Globus pallidus (tissue), 1 donor: ENCODE results near the gene TMEM59.
"Not testable (repeated sequence)": the region's sequence is repeated elsewhere in the genome, so short reads cannot be mapped to it uniquely, and the experiment has no call there.

ENCODE experiments used
- DNase-seq: peaks from one replicate; pipeline ENCODE4 v3.0.0-alpha.2; 2015; ENCODE audit warnings: low spot score

TMEM59 gene

DNA sequence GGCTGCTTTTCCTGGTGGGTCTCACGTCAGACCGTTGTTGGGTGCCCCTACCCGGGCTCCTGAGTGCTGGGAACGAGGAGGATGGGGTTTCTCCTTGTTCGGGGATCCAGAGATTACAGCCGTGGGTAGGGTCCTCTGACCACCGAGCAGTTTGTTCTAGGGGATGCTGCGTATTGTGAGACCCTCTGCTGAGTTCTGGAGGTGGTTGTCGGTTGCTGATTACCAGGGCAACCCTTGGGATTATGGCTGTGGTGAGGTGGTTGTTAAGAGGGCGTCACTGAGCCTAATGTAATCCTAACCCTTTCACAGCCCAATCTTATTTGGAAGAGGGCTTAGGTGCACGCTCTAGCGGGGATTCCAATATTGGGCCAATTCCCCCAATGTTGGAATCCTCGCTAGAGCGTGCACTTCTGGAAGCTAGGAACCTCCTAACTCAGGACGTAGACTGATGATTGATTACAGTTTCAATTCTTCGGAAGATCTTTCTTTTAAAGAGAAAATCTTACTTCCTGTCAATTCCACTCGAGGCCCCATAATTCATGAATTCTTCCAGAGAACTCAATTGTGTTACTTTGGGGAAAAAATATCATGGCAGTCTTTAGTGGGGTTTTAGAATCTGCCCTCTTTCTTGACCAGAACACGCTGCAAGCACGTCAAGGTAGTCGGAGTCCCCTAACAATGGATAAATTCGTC, 887 bp upstream of the TMEM59 start:
- no peak for DNase-seq

DNA sequence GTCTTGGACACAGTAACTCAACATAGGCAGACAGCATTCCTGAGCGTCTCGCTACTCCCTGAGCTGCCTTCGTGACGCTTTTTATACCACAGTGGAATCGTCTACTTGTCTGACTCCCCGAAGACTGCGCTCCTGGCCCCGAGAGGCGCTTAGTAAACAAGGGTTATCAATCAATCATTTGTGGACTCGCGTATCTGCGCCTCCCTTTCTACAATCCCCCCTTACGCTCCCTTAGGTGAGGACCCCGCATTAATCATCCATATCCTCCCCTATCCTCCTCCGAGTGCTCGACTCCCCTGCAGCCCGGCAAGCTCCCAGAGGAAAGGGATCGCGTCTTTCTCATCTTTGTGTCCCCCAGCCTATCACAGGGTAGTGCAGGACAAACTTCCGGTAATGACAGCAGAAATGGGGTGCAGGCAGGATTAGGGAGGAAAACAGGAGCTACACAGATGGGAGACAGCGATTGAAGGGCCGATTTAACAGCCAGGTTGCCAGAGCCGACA, 522 bp downstream of the TMEM59 start:
- no peak for DNase-seq

DNA sequence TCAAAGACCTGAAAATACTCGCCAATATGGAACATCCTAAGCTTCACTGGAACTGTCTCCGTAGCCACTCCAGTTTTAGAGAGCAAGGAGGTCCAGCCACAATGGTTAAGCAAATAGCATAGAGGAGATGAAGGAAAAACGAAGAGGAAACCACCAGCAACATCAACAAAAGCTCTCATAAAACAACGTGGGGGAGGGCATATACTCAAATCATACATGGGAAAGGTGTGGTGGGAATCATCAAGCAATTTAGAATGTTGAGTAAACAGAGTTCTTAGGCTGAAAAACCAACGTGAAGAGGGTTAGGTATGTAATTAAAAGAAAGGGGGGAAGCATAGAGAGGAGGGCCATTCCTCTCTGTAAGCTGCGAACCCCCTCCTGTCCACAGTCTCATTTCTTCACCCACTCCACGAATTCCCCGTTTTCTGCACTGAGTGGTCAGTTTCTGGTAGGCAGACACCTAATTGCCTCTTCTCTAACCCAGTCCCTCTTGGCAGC, 1.0 kb downstream of the TMEM59 start:
- DNase-seq = no peak

DNA sequence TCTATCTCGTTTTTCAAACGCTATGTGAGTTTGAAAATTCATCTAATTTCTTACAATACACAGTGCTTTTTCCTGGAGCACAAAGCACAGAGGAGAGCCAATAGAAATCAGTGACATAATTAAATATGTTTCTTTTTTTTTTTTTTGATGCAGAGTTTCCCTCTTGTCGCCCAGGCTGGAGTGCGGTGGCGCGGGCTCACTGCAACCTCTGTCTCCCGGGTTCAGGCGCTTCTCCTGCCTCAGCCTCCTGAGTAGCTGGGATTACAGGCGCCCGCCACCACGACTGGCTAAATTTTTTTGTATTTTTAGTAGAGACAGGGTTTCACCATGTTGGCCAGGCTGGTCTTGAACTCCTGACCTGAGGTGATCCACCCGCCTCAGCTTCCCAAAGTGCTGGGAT, 2.6 kb downstream of the TMEM59 start:
- DNase-seq = not testable (repeated sequence)

DNA sequence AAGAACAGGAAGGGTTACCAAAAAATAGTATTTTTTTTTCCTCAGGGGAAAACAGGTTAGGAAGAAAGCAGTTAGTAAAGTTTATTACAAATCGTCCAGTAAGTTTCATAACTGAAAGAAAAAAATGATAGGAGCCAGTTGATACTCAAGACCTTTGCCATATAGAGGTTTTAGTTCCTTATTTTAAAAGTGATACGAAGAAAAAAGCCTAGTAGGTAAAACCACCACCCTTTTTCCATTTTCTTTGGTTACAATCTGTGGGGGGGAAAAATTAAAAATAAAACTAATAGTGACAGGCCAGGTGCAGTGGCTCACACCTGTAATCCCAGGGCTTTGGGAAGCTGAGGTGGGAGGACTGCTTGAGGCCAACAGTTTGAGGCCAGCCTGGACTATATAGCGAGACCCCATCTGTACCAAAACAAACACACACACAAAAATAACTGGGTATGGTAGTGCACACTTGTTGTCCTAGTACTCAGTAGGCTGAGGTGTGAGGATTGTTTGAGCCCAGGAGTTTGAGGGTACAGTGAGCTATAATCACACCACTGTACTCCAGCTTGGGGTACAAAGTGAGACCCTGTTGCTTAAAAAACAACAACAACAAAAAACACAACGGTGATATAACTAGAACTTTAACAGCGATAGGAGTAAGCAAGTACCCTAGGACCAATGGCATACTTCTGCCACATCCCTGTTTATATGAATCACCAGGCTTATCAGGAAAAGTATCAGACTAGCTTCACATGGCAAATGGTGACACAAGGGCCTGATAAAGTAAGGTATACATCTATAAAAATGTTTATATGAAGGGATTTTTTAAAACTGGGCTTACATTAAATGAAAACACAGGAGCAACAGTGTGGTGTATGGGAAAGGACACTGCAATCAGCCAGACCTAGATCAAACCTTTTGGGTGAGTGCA, 5.4 kb downstream of the TMEM59 start:
- DNase-seq = no peak

DNA sequence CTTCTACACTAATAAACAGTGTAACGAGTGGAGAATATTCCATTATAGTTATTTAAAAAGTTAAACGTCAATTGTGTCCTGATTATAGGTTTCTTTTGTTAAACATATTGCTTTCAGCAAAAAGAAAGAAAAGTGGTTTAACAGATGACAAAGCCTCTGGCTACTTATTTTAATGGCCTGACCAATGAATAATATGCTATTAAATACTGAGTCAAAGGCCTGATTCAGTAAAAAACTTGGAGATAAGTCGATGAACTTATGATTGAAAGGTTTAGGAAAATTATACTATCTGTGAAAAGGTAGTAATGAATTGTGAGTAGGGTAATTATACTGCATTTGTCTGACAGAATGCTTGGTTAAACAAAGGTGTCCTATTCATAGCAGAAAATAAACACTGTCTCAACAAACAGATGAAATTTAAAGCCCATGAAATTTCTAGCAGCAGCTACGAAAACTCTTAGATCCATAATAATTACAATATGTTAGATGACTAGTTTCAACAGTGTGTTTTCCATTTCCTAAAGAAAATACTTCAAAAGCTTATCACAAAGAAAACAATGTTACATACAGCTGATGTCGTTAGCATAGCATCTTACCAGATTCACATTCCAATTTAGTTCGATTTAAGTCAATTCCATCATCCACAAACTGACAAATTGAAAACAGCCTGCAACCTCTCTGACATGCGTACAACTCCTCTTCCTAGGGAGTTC, 6.2 kb downstream of the TMEM59 start:
- no peak for DNase-seq

DNA sequence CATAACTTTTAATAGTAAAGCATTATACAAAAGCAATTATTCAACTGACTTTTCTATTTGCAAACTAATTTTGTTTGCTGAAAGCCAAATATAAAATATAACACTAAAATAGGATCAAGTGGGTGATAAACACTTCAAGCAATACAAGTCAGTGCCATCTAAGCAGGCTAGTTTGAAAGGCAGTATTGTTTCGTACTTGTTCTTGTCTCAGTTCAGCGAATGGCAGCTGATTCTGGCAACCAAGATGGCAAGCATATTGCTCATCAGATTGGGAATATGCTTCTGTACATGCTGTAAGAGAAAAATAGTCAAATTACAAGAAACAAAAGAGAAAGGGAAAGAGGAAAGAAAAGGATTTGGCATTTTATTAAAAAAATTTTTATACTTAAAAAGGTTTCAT, 7.5 kb downstream of the TMEM59 start:
- peak; percentile 82 for DNase-seq

DNA sequence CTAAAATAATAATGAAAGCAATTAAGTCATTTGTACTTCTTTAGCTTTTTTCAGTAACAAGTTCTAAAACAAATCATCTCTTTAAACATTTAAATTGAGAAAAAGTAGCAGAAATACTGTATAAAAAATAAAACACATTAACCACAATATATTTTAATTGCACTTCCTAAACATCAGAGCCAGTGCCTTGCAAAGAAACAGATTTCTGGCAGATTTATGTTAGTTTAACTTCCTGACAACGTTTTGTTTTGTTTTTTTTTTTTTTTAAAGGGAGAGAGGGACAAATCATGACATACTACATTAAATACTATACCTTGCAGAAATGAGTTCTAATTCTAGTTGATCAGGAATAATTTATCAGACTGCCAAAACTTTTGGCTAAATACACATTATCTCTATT, 11.2 kb downstream of the TMEM59 start:
- DNase-seq = no peak

DNA sequence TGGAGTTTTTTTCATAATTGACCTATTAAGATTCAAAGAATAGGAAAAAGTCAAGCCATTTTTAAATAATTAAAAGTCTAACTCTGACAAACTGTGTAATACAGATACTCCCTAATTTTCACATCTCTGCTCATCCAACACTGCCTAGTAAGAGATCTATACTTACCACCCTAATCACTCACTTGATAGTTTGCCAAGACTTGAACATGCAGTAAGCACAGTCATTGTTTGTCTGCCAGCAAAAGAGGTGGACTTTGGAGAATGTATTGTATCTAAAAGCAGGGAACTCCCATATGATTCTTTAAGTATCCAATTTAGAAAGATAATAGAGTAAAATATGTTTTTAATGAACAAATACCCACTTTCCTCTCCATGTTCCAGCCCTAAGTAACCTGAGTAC, 15.5 kb downstream of the TMEM59 start:
- no peak for DNase-seq

DNA sequence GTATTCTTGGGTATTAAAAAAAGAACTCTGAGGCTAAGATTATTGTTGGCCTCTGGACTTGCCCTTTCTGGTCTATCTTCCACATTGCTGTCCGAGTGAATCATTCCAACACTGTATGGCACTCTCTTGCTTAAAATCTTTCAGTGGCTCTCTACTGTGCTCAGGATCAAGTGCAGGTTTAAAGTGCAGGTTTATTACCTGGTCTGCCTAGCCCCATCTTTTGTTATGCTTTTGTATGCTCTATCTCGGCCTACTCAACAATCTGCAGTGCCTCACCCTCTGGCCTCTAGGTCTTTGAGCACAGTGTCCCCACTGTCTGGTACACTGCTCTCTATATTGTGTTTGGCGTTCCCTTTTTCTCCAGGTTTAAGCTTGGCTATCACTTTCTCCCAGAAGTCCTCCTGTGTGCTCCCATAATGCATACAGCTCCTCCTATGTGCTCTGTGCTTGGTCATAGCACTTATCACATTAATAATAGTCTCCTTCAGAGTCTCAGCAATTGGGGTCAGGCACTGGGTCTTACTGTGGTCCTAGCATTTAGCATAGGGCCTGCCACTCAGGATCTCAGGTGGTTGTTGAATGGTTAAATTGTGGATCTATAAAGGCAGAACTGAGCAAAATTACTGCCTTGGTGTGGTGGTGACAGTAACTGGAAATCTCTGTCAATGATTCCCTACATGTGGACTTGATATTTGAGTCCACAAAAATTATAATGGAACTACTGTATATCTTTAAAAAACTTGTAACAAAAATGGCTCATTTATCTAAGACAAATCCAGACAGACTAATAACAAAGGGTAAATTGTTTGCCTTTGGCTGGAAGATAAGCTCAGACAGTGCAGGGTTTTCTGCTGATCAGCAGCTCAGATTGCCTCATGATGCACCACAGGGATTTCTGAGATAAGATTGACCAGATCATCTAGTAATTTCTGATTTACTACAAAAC, 24.4 kb downstream of the TMEM59 start:
- peak; percentile 88 for DNase-seq

DNA sequence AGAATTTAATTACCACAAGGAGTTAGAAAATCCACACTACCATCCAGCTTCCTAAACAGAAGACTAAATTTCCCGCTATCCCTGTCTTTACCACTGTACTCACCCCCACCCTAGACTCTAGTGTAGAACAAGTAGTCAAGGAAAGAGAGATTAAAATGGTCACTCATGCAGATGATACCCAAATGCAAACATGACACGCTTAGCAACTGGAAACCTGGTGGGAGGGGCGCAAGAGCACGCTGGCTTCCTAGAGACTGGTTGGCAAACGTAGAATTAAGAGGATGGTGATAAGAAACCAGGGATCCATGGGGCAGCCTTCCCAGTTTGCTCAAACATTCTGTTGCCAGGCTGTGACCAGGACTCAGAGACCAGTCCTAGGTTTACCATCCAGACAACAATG, 25.2 kb downstream of the TMEM59 start:
- DNase-seq = no peak

DNA sequence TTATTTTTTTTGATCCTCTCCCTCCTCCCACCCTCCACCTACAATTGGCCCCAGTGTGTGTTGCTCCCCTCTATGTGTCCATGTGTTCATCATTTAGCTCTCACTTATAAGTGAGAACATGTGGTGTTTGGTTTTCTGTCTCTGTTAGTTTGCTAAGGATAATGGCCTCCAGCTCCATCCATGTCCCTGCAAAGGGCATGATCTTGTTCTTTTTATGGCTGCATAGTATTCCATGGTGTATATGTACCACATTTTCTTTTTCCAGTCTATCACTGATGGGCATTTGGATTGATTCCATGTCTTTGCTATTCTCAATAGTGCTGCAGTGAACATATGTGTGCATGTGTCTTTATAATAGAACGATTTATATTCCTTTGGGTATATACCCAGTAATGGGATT, 28.2 kb downstream of the TMEM59 start:
- DNase-seq = not testable (repeated sequence)

DNA sequence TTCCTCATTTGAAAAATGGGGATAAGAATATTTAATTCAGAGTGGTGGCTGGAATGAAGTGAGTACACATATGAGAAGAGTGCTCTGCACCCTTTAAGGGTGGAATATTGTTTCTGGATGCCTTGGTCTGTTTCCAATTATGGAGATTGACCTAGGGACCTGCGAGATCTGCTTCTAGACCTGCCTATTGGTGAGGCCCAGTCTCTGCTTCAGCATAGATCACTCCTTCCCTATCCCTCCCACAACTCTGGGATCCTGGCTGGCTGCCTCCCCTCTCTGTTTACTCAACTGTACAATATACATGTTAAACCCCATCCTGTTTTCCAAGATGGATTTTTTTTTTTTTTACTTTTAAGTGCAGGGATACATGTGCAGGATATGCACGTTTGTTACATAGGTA, 28.6 kb downstream of the TMEM59 start:
- no peak for DNase-seq

DNA sequence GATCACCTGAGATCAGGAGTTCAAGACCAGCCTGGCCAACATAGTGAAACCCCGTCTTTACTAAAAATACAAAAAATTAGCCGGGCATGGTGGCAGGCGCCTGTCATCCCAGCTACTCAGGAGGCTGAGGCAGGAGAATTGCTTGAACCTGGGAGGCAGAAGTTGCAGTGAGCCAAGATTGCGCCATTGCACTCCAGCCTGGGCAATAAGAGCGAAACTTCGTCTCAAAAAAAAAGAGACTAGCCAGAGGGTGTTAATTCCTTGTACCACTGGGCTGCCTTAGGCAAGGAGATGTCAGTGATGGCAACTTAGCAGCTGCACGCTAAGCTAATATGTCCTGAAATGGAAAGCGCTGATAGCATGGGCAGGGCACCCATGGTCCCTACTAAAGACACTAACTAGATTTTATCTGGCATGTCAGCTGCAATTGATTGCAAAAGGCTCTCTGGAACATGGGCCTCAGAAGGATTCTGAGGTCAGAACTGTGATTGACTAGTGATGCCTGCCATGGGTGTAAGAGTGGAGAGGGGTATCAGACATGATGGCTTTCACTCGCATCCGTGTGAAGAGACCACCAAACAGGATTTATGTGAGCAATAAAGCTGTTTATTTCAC, 33.3 kb downstream of the TMEM59 start:
- DNase-seq = not testable (repeated sequence)

DNA sequence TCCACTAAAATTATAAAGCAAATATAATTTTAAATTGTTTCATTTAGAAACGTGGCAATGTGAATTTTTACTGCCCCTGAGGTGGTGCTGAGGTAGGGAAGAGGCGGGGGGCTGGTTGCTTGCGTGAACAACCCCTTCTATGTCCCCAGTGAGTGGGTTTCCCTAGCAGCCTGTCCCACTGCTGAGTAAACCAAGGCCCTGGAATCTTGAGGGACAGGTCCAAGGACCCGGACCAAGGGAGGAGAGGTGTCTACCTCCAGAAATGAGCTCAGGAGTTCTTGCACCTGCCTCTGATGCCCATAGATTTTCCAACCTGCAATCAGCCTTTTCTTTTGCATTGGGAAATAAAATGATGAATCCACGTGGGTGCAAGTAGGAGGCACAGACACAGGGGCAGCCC, 34.4 kb downstream of the TMEM59 start:
- DNase-seq = no peak

DNA sequence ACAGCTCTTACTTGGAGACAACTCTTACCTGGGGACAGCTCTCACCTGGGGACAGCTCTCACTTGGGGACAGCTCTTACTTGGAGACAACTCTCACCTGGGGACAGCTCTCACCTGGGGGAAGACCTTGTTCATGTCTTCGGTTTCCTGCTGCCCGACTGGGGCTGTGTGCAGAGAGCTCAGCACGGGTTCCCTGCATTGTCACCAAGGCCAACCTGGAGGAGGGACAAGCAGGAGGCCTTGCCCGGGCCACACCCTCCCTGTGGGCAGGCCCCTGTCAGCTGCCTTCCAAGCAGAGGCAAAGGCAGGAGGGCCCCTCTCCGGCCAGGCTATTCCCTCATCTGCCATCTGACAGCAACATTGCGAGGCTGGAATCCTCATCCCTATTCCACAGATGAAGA, 35.0 kb downstream of the TMEM59 start, which contains the start of gene LDLRAD1:
Gene LDLRAD1, minus strand, starts transcription at position 208 of the 400 bp plus-strand sequence. Its CDS starts 74 bp downstream, at position 134.
- no peak for DNase-seq

DNA sequence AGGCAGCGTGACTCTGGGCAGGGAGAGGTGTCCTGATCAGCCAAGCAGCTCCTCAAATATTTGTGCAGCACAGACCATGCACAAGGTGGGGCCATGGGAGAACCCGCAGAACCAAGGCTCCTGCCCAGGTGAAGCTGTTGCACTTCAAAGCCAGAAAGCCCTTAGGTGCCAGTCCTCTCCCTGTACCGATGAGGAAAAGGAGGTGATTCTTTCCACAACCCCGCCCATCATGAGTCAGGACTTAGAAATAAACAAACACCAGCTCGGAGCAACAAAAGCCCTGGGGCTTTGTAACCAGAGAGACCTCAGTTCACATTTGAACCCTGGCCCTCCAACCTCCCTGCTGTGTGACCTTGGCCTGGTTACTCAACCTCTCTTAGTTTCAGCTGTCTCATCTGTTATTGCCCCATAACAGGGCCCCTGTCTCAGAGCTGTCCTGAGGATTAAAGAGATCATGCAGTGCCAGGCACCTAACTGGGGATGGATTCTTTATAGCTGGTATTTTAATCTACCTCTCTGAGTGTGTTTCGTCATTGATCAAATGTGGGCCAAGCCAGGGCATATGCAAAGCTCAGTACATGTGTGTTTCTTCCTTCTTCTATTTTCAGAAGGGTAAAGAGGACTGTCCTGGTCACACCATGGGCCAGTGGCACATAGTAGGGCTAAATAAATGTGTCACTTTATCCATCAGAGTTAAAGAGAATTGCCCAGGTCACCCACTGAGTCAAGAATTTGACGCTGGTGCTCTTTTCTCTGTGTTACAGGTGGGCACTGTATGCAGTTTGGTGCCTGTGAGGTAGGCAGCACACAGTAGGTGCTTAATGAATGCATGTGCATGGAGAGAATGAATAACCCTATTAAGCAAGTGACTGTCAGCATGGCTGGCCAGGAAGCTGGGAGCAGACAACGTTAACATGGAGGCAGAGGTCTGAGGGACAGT, 36.4 kb downstream of the TMEM59 start:
- DNase-seq = no peak

DNA sequence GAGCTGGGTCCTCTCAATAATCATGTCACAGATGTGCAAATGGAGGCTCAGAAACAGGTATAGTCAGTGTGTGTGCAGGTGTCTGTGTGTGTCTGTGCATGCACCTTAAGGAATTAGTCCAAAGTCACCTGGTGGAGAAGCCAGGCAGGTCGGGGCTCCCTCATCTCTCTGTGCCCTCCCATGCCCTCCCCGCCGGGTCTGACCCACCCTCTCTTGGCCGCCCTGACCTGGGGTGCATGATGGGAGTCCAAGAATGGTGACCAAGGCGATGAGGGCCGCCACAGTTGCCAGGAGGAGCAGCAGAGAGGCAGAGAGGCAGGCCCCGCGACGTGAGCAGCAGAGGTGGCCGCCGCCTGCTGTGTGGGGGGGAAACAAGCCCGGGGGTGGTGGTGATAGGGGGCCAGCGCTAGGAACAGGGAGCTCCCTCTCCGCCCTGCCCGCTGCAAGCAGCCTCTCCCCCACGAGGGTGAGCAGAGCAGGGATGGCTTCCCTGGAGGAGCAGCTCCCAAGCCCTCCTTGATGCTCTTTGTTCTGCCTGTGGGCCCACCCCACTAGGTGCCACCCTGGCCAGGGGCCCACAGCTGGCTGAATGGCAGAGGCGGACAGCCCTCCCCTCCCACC, 38.9 kb downstream of the TMEM59 start:
- DNase-seq = no peak

DNA sequence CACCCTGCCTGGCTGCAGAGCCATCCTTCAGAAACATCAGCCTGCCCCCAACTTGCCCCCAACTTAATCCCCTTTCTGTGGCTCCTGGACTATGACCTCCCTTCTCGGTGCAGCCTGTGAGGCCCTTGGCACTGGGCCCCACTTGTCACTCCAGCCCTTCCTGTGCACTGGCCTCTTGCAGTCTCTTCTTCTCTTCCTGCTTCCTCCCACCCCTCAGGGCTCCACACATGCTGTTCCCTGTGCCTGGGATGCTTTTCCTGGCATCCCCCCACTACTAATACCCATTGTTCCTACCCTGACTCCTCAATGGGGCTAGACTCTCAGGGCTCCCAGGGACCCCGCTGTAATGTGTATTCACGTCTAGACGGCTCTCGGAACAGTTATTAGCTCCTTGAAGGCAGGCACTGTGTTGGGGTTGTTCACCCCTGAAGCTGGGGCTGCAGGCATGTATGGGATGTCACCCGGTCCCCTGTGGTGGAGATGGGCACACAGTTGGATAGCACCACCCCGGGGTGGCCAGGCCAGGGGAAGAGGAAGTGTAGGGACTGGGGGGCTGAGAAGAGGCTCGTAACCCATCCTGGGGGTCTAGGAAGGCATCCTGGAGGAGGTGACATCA, 39.5 kb downstream of the TMEM59 start:
- no peak for DNase-seq
